AG09309 (cell line): ENCODE results near the gene ANKRD66.
A peak's percentile ranks its signal among the peaks of the same experiment; 100 is the strongest.

Experiments
- DNase-seq: peaks from one replicate; pipeline ENCODE4 v3.0.0-alpha.2; 2010; ENCODE audit warnings: low read depth
- H3K4me3 ChIP-seq: 2 replicates; pipeline ENCODE4 v1.5.1; 2011; ENCODE audit warnings: mild to moderate bottlenecking, low read depth, low read length, moderate library complexity; ENCODE audit not compliant: control insufficient read depth
- CTCF ChIP-seq: IDR thresholded peaks from 2 replicates; pipeline ENCODE4 v1.5.1; 2011; ENCODE audit warnings: mild to moderate bottlenecking, low read depth, low read length, inconsistent platforms; ENCODE audit not compliant: insufficient read depth, control insufficient read depth; ENCODE audit errors: missing control alignments

The ANKRD66 gene

GRCh38 chr6:46746696-46747095 lies at the start of gene ANKRD66:
Gene ANKRD66, plus strand, starts transcription at chr6:46746933. Its CDS starts 5,016 bp downstream, at chr6:46751949.
- TF ChIP-seq CTCF = no peak
- no peak within 1 kb of the TSS for H3K4me3 ChIP-seq
- no peak for DNase-seq

GRCh38 chr6:46699970-46700369 lies 46.8 kb upstream of the ANKRD66 start:
- DNase-seq = no peak
- no peak overlapping the region for H3K4me3 ChIP-seq
- no peak for TF ChIP-seq CTCF

- H3K4me3 ChIP-seq = no peak overlapping the region
- peak; percentile 3 for TF ChIP-seq CTCF
- no peak for DNase-seq
Measured at GRCh38 chr6:46704562-46704961, 42.2 kb upstream of the ANKRD66 start.

GRCh38 chr6:46706464-46706863 lies 40.3 kb upstream of the ANKRD66 start:
- TF ChIP-seq CTCF = no peak
- no peak overlapping the region for H3K4me3 ChIP-seq
- DNase-seq = no peak

GRCh38 chr6:46711491-46711890 lies 35.2 kb upstream of the ANKRD66 start:
- TF ChIP-seq CTCF = no peak
- DNase-seq = no peak
- H3K4me3 ChIP-seq = no peak overlapping the region

GRCh38 chr6:46715141-46715540 lies 31.6 kb upstream of the ANKRD66 start:
- no peak for DNase-seq
- H3K4me3 ChIP-seq = no peak overlapping the region
- no peak for TF ChIP-seq CTCF

GRCh38 chr6:46719099-46719498 lies 27.6 kb upstream of the ANKRD66 start:
- TF ChIP-seq CTCF = no peak
- H3K4me3 ChIP-seq = no peak overlapping the region
- no peak for DNase-seq
